ENCODE data around the gene DLST. TPM values are rescaled to one million over a fixed set of nuclear protein-coding genes. Genes with fewer than 3 reads are reported as not detected.

The DLST gene
- total RNA-seq, 2 experiments from 2014 or later, result 74.4 to 95.7 TPM

DNA sequence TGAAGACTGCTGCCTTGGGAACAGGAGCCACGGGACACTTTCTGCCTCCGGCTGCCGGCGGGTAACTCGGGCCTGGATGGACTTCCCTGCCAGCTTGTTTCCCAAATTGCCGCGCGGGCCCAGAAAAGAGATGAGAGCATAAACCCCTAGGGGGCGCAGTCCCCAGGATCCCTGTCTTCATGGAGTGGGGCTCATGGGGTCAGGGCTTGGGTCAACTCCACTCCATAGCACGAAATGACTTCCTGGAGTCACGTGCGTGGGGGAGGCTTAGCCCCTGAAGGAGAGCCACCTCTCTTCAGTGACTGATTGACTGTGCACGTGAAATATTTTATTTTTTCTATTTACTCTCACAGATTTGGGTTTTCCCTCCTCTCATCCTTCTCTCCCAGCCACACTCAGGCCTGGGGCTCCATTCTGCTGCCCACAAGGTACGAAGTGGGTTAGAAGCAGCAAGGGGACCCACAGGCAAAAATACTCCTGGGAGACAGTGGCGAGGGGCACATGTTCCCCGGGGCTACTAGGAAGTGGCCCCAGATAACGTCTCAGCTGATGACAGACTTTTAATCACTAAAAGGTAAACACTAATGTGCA, 63.6 kb downstream of the DLST start:
- H3K4me1 ChIP-seq (ENCODE audit: insufficient read depth, low read length, poor library complexity, severe bottlenecking), result peaks cover 53% of the 10 kb centered on the region
- no peak overlapping the region for H3K27ac ChIP-seq (ENCODE audit: low read depth, low read length, poor library complexity, severe bottlenecking)
- no peak overlapping the region for H3K4me3 ChIP-seq (ENCODE audit: low read depth, low read length, poor library complexity, severe bottlenecking)
- H2AFZ ChIP-seq (ENCODE audit: low read length), result peak overlapping the region; percentile 49
- no peak overlapping the region for H3K4me2 ChIP-seq (ENCODE audit: low read length)
- TF ChIP-seq, protein P1, sequence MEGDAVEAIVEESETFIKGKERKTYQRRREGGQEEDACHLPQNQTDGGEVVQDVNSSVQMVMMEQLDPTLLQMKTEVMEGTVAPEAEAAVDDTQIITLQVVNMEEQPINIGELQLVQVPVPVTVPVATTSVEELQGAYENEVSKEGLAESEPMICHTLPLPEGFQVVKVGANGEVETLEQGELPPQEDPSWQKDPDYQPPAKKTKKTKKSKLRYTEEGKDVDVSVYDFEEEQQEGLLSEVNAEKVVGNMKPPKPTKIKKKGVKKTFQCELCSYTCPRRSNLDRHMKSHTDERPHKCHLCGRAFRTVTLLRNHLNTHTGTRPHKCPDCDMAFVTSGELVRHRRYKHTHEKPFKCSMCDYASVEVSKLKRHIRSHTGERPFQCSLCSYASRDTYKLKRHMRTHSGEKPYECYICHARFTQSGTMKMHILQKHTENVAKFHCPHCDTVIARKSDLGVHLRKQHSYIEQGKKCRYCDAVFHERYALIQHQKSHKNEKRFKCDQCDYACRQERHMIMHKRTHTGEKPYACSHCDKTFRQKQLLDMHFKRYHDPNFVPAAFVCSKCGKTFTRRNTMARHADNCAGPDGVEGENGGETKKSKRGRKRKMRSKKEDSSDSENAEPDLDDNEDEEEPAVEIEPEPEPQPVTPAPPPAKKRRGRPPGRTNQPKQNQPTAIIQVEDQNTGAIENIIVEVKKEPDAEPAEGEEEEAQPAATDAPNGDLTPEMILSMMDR (conservative IDR thresholded peaks at IDR 0.05; ENCODE audit: low read length), result peak; percentile 83
- no peak for TF ChIP-seq EZH2phosphoT487 (IDR thresholded peaks at IDR 0.05; ENCODE audit: borderline replicate concordance, low read depth, low read length)
- BruUV-seq (replicated peaks), result no TSS peak
- ChIA-PET CTCF (ENCODE audit: unreplicated experiment) (interaction anchor here (0.8 to 1.0 kb wide), 2 partner anchors 17 to 143 kb away, joined by 3 to 4 read pairs; no protein-coding TSS in a partner anchor), POLR2A (interaction anchor here (0.6 kb wide), 1 partner anchor 154 kb away, joined by 6 read pairs; no protein-coding TSS in a partner anchor)
- no peaks in the 10 kb centered on the region for H4K20me1 ChIP-seq (ENCODE audit: insufficient read depth, low read length)
- H3K9me2 ChIP-seq (ENCODE audit: insufficient read depth, low read length), result no peaks in the 10 kb centered on the region
- intact Hi-C loops (cut with micrococcal nuclease; ENCODE audit: unreplicated experiment), result loop anchor here (5.0 kb wide), 3 partner anchors 77 to 357 kb away; partner anchors contain the start of gene ZC2HC1C
- peak; percentile 50 for DNase-seq (ENCODE audit: low spot score)
- no peaks in the 10 kb centered on the region for H3K36me3 ChIP-seq (ENCODE audit: insufficient read depth, low read length)
- H3K9me3 ChIP-seq (ENCODE audit: low read length), result no peaks in the 10 kb centered on the region
- H3K79me2 ChIP-seq (ENCODE audit: insufficient read depth, low read depth, low read length), result no peaks in the 10 kb centered on the region

DNA sequence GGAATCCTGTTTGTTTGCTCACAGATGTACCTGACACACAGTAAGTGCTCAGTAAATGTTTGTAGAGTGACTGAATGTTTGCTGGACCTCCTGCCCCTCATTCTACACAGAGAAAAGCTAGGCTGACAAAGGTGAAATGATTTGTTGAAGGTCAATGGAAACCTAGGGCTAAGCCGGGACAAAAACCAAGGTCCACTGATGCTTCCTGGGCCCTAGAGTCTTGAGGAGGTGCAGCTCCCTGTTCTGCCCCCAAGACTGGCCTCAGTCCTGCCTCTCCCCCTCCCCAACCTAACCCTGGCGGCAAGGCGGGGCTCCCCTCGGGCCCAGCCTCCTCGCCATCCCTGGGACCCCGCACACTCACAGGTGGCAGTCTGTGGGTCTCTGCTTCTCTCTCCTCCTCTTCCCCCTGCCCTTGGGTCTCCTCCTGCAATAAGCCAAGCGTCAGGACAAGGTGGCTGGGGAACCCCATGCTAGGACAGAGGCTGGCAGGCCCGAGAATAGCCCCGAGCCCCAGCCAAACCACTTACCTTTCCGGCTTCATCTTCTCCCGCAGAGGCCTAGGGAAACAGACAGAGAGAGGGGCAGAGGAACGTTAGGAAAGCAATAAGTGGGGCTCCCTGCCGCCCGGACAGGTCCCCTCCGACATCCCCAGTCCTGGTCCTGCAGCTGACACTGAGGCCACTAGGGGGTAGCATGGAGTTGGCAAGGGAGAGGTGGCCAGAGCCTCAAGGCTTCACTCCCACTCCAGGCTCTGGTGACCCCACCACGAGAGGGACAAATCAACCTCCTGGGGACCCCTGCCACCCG, 64.3 kb downstream of the DLST start:
- Histone ChIP-seq H3K4me2 (ENCODE audit: low read length) (peak overlapping the region; percentile 13), H3K27ac (ENCODE audit: low read depth, low read length, poor library complexity, severe bottlenecking) (no peak overlapping the region), H3K36me3 (ENCODE audit: insufficient read depth, low read length) (no peaks in the 10 kb centered on the region), H3K4me1 (ENCODE audit: insufficient read depth, low read length, poor library complexity, severe bottlenecking) (peaks cover 46% of the 10 kb centered on the region), H4K20me1 (ENCODE audit: insufficient read depth, low read length) (no peaks in the 10 kb centered on the region), H2AFZ (ENCODE audit: low read length) (peak overlapping the region; percentile 49), H3K4me3 (ENCODE audit: low read depth, low read length, poor library complexity, severe bottlenecking) (no peak overlapping the region), H3K9me3 (ENCODE audit: low read length) (no peaks in the 10 kb centered on the region), H3K79me2 (ENCODE audit: insufficient read depth, low read depth, low read length) (no peaks in the 10 kb centered on the region), H3K9me2 (ENCODE audit: insufficient read depth, low read length) (no peaks in the 10 kb centered on the region)
- BruUV-seq (replicated peaks), result no TSS peak
- peak; percentile 79 for DNase-seq (ENCODE audit: low spot score)
- CTCF ChIA-PET (ENCODE audit: unreplicated experiment), result interaction anchor here (0.8 to 1.0 kb wide), 2 partner anchors 16 to 143 kb away, joined by 3 to 4 read pairs; no protein-coding TSS in a partner anchor
- POLR2A ChIA-PET, result interaction anchor here (0.6 kb wide), 1 partner anchor 154 kb away, joined by 6 read pairs; no protein-coding TSS in a partner anchor
- no peak for TF ChIP-seq EZH2phosphoT487 (IDR thresholded peaks at IDR 0.05; ENCODE audit: borderline replicate concordance, low read depth, low read length)
- TF ChIP-seq, protein P1 (conservative IDR thresholded peaks at IDR 0.05; ENCODE audit: low read length), result peak; percentile 95
- intact Hi-C loops (cut with micrococcal nuclease; ENCODE audit: unreplicated experiment), result loop anchor here (1.0 to 5.0 kb wide), 5 partner anchors 56 to 356 kb away; partner anchors contain the start of genes EIF2B2 and ZC2HC1C

All from OCI-LY7 (cell line).